DND-41 (cell line): ENCODE data around the gene SMIM10L2A.

Source experiments
- ATAC-seq: fragments of 200-7000 bp; cut with Tn5 transposase; 3 replicates; pipeline ENCODE4 v1.9.1; 2021; ENCODE audit warnings: low read depth; ENCODE audit not compliant: insufficient read depth
- DNase-seq: peaks from one replicate; pipeline ENCODE4 v3.0.0-alpha.2; 2020
- H2AFZ ChIP-seq: 2 replicates; pipeline ENCODE4 v1.6.0; 2012; ENCODE audit warnings: low read depth, low read length
- H3K27ac ChIP-seq: 2 replicates; pipeline ENCODE4 v1.5.1; 2012; ENCODE audit warnings: low read length, inconsistent platforms
- H3K27me3 ChIP-seq: fragments of 200-600 bp; sonication (generic); 2 replicates; pipeline ENCODE4 v1.6.0; 2012; ENCODE audit warnings: low read length, mild to moderate bottlenecking, inconsistent platforms; ENCODE audit not compliant: insufficient read depth, poor library complexity
- H3K36me3 ChIP-seq: 2 replicates; pipeline ENCODE4 v1.5.1; 2012; ENCODE audit warnings: low read length, inconsistent platforms; ENCODE audit not compliant: insufficient read depth
- H3K4me1 ChIP-seq: 2 replicates; pipeline ENCODE4 v1.5.1; 2012; ENCODE audit warnings: mild to moderate bottlenecking, low read length; ENCODE audit not compliant: insufficient read depth
- H3K4me2 ChIP-seq: 2 replicates; pipeline ENCODE4 v1.6.0; 2012; ENCODE audit warnings: mild to moderate bottlenecking, moderate library complexity, low read length, inconsistent platforms; ENCODE audit not compliant: insufficient read depth
- H3K4me3 ChIP-seq, 2 experiments: fragments of 200-600 bp in 1 of 2; shearing (Covaris generic) in 1 of 2; 2 replicates each; pipeline ENCODE4 v1.5.1; 2012 to 2016; ENCODE audit warnings: inconsistent platforms in 2 of 2, low read length in 2 of 2, mild to moderate bottlenecking in 2 of 2, low read depth in 1 of 2, moderate library complexity in 1 of 2
- H3K79me2 ChIP-seq: 2 replicates; pipeline ENCODE4 v1.6.0; 2012; ENCODE audit warnings: low read length, inconsistent platforms; ENCODE audit not compliant: insufficient read depth
- H3K9ac ChIP-seq: 2 replicates; pipeline ENCODE4 v1.6.0; 2012; ENCODE audit warnings: low read depth, mild to moderate bottlenecking, inconsistent platforms, low read length, moderate library complexity
- H3K9me3 ChIP-seq: 2 replicates; pipeline ENCODE4 v1.5.1; 2012; ENCODE audit warnings: low read length, moderate library complexity, mild to moderate bottlenecking, inconsistent platforms; ENCODE audit not compliant: insufficient read depth, severe bottlenecking
- H4K20me1 ChIP-seq: 2 replicates; pipeline ENCODE4 v1.6.0; 2012; ENCODE audit warnings: low read length; ENCODE audit not compliant: insufficient read depth
- CTCF ChIP-seq: IDR thresholded peaks from 2 replicates; pipeline ENCODE4 v1.5.1; 2012; ENCODE audit warnings: borderline replicate concordance, low read length, moderate library complexity, mild to moderate bottlenecking; ENCODE audit not compliant: poor library complexity, severe bottlenecking; ENCODE audit errors: extremely low read depth
- EZH2 ChIP-seq: IDR thresholded peaks from 3 replicates; pipeline ENCODE4 v1.6.1; 2012; ENCODE audit warnings: borderline replicate concordance, low read depth, mild to moderate bottlenecking, moderate library complexity, low read length, inconsistent platforms; ENCODE audit not compliant: severe bottlenecking

Gene SMIM10L2A

GRCh38 chrX:135433531-135434257, 11.9 kb downstream of the SMIM10L2A start:
- Histone ChIP-seq H3K27ac (no peak overlapping the region), H2AFZ (no peak overlapping the region), H3K4me1 (no peaks in the 10 kb centered on the region), H4K20me1 (no peaks in the 10 kb centered on the region), H3K79me2 (no peaks in the 10 kb centered on the region), H3K36me3 (no peaks in the 10 kb centered on the region), H3K9me3 (no peaks in the 10 kb centered on the region), H3K9ac (no peak overlapping the region), H3K4me3 (no peak overlapping the region), H3K4me2 (no peak overlapping the region), H3K27me3 (peaks cover 6% of the 10 kb centered on the region)
- no peak for DNase-seq
- no peak for ATAC-seq
- no peak for TF ChIP-seq CTCF

GRCh38 chrX:135434258-135435138, 12.8 kb downstream of the SMIM10L2A start:
- ATAC-seq: no peak

GRCh38 chrX:135435139-135435922, 13.6 kb downstream of the SMIM10L2A start:
- Histone ChIP-seq H3K27me3 (no peaks in the 10 kb centered on the region), H3K4me1 (no peaks in the 10 kb centered on the region), H3K27ac (no peak overlapping the region), H3K4me2 (no peak overlapping the region), H3K79me2 (no peaks in the 10 kb centered on the region), H3K4me3 (no peak overlapping the region), H4K20me1 (no peaks in the 10 kb centered on the region), H2AFZ (no peak overlapping the region), H3K9ac (no peak overlapping the region), H3K9me3 (no peaks in the 10 kb centered on the region), H3K36me3 (no peaks in the 10 kb centered on the region)
- no peak for ATAC-seq
- TF ChIP-seq EZH2: no peak
- TF ChIP-seq CTCF: no peak
- DNase-seq: no peak

More at GRCh38 chrX:135434258-135435138, 12.8 kb downstream of the SMIM10L2A start:
- no peak overlapping the region for H3K27ac ChIP-seq
- DNase-seq: no peak
- H2AFZ ChIP-seq: no peak overlapping the region
- no peak overlapping the region for H3K4me2 ChIP-seq
- H3K9ac ChIP-seq: no peak overlapping the region
- H3K4me3 ChIP-seq: no peak overlapping the region
- no peaks in the 10 kb centered on the region for H3K79me2 ChIP-seq
- TF ChIP-seq EZH2: no peak
- TF ChIP-seq CTCF: no peak
- H3K4me1 ChIP-seq: no peaks in the 10 kb centered on the region
- H3K27me3 ChIP-seq: peaks cover 2% of the 10 kb centered on the region
- no peaks in the 10 kb centered on the region for H4K20me1 ChIP-seq
- H3K36me3 ChIP-seq: no peaks in the 10 kb centered on the region
- no peaks in the 10 kb centered on the region for H3K9me3 ChIP-seq
